K562 (cell line): ENCODE data around the gene PSMB4. TPM values are rescaled to one million over a fixed set of nuclear protein-coding genes. Genes with fewer than 3 reads are reported as not detected.

Experiments
- ETV5 ChIP-seq: sonication (generic); formaldehyde crosslinking; IDR thresholded peaks from 2 replicates; pipeline ENCODE4 v1.4.0; 2020; ENCODE audit warnings: low read depth, mild to moderate bottlenecking, missing genetic modification reagents
- KLF16 ChIP-seq: IDR thresholded peaks from 2 replicates; pipeline ENCODE4 v1.6.1; 2016; ENCODE audit warnings: antibody characterized with exemption
- NCOA4 ChIP-seq: fragments of 450-650 bp; IDR thresholded peaks from 2 replicates; pipeline ENCODE4 v1.6.1; 2018; ENCODE audit warnings: mild to moderate bottlenecking; ENCODE audit not compliant: partially characterized antibody
- PPARD ChIP-seq: fragments of 250-450 bp; sonication (Bioruptor Pico); IDR thresholded peaks from 2 replicates; pipeline ENCODE4 v1.8.0; 2022; ENCODE audit warnings: inconsistent platforms, mild to moderate bottlenecking, moderate library complexity
- SRSF1 ChIP-seq: fragments of 200-400 bp; formaldehyde crosslinking; IDR thresholded peaks from 2 replicates; pipeline ENCODE4 v1.6.1; 2017; ENCODE audit warnings: mild to moderate bottlenecking, low read depth, low read length, moderate library complexity
- TEAD4 ChIP-seq, 2 experiments: sonication (generic) in 1 of 2; formaldehyde crosslinking in 1 of 2; IDR thresholded peaks; 2 replicates each; pipeline versions ENCODE4 v1.6.1 to v1.8.0; 2012 to 2022; ENCODE audit warnings: borderline replicate concordance in 1 of 2, inconsistent platforms in 1 of 2, low read length in 1 of 2, mild to moderate bottlenecking in 1 of 2, missing genetic modification reagents in 1 of 2
- ZBED1 ChIP-seq: IDR thresholded peaks from 2 replicates; pipeline ENCODE4 v1.6.1; 2014
- ZNF146 ChIP-seq: IDR thresholded peaks from one replicate; pipeline ENCODE4 v1.6.1; 2018; ENCODE audit warnings: missing compliant biosample characterization; ENCODE audit not compliant: unreplicated experiment
- ZNF239 ChIP-seq: fragments of 250-450 bp; sonication (Bioruptor Pico); IDR thresholded peaks from 2 replicates; pipeline ENCODE4 v1.4.0; 2020; ENCODE audit warnings: mild to moderate bottlenecking
- ZNF695 ChIP-seq: fragments of 450-650 bp; formaldehyde crosslinking; IDR thresholded peaks from 2 replicates; pipeline ENCODE4 v1.4.0; 2020; ENCODE audit warnings: mild to moderate bottlenecking, moderate library complexity
- polyA plus RNA-seq, 8 experiments: library from polyadenylated mRNA; depleted of rRNA in 4 of 8; stranded (reverse) in 5 of 8; unstranded in 3 of 8; fragments of >200 nt; fragmentation: Nextera tagmentation in 2 of 8; fragmentation: Illumina TruSeq in 1 of 8; extraction: Ambion mirVana in 2 of 8; extraction: Trizol in 1 of 8; gene quantifications; 2 replicates each; pipeline versions ENCODE4 v1.2.1 to v1.2.3, GENCODE V29; 2011 to 2014; ENCODE audit warnings: inconsistent platforms in 1 of 8, missing spikeins in 1 of 8
- total RNA-seq, 7 experiments: library from RNA; depleted of rRNA in 6 of 7; stranded (reverse); fragments of >200 nt in 6 of 7; fragmentation: Illumina TruSeq in 2 of 7; extraction: Trizol in 2 of 7; gene quantifications; 2 replicates each; pipeline versions ENCODE4 v1.2.1 to v1.2.3, GENCODE V29; 2011 to 2021; ENCODE audit warnings: low replicate concordance in 1 of 7
- TF ChIP-seq, protein P1 (sequence below): fragments of 450-650 bp; IDR thresholded peaks from one replicate; pipeline ENCODE4 v1.6.1; 2018; ENCODE audit warnings: mild to moderate bottlenecking, moderate library complexity; ENCODE audit not compliant: partially characterized antibody
- TF ChIP-seq, protein P2 (sequence below), 2 experiments: fragments of 450-650 bp; formaldehyde crosslinking in 1 of 2; IDR thresholded peaks; 2 replicates each; pipeline versions ENCODE4 v1.4.0 to v1.6.1; 2014 to 2020; ENCODE audit warnings: mild to moderate bottlenecking in 2 of 2, borderline replicate concordance in 1 of 2, low read depth in 1 of 2
- TF ChIP-seq, protein P3 (sequence below): fragments of 450-650 bp; IDR thresholded peaks from 2 replicates; pipeline ENCODE4 v1.6.1; 2017; ENCODE audit warnings: mild to moderate bottlenecking, moderate library complexity
- TF ChIP-seq, protein P4 (sequence below): fragments of 250-450 bp; sonication (Bioruptor Pico); IDR thresholded peaks from 2 replicates; pipeline ENCODE4 v1.8.0; 2021; ENCODE audit warnings: moderate library complexity, mild to moderate bottlenecking, inconsistent platforms

The PSMB4 gene
- total and polyA plus RNA-seq, 9 of the 15 experiments (the other 6 are each of a cell fraction or from before 2014, with no cell fraction given) = 397 to 674 (median 475) TPM

DNA sequence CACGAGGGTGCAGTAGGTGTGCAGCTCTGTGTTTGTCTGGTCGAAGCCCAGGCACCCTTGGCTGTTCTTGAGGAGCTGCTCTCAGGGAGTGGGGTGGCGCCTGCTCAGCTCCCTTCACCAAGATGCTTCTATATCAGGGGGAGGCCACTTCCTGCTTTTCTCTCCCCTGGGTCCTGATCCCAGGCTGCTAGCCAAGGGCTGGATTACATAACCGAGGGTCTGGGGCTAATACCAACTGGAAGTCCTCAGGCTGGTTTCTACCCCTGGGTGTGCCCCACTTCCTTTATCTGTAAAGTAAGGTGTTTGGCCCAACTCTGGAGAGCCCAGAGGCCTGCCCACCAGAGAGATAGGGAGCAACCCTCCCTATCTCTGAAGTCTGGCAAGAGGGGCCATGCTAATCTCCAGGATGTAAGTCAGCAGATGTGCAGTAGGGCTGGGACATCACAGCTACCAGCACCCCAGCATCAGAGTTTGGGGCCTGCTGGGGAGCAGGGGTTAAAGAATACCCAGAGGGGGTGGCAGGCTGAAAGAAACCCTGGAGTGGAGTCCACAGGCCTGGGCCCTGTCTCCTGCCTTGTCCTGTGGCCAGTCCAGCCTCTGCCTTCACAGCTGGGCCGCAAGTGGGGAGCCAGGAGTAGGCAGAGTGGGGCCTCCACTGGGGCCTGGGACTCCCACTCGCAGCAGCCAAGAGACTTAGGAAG is 29.0 kb upstream of the PSMB4 start (continued):
- TF ChIP-seq, protein P1, sequence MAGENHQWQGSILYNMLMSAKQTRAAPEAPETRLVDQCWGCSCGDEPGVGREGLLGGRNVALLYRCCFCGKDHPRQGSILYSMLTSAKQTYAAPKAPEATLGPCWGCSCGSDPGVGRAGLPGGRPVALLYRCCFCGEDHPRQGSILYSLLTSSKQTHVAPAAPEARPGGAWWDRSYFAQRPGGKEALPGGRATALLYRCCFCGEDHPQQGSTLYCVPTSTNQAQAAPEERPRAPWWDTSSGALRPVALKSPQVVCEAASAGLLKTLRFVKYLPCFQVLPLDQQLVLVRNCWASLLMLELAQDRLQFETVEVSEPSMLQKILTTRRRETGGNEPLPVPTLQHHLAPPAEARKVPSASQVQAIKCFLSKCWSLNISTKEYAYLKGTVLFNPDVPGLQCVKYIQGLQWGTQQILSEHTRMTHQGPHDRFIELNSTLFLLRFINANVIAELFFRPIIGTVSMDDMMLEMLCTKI = no peak
- TF ChIP-seq ZBED1 (no peak), PPARD (CRISPR knock-in tag) (no peak), ZNF695 (CRISPR knock-in tag) (no peak), SRSF1 (no peak), NCOA4 (no peak), TEAD4 (IDR thresholded peaks at IDR 0.05; ENCODE audit: low read length) (peak; percentile 23; the same call in 1 of the 2 replicates), TEAD4 (CRISPR knock-in tag; IDR thresholded peaks at IDR 0.05; ENCODE audit: borderline replicate concordance) (no peak), ZNF239 (CRISPR knock-in tag) (no peak), ETV5 (0 out of 2 replicates have a peak, but pooled peaks have one; percentile 56), ZNF146 (CRISPR knock-in tag) (no peak), KLF16 (0 out of 2 replicates have a peak, but pooled peaks have one; percentile 19)
- TF ChIP-seq, protein P2, sequence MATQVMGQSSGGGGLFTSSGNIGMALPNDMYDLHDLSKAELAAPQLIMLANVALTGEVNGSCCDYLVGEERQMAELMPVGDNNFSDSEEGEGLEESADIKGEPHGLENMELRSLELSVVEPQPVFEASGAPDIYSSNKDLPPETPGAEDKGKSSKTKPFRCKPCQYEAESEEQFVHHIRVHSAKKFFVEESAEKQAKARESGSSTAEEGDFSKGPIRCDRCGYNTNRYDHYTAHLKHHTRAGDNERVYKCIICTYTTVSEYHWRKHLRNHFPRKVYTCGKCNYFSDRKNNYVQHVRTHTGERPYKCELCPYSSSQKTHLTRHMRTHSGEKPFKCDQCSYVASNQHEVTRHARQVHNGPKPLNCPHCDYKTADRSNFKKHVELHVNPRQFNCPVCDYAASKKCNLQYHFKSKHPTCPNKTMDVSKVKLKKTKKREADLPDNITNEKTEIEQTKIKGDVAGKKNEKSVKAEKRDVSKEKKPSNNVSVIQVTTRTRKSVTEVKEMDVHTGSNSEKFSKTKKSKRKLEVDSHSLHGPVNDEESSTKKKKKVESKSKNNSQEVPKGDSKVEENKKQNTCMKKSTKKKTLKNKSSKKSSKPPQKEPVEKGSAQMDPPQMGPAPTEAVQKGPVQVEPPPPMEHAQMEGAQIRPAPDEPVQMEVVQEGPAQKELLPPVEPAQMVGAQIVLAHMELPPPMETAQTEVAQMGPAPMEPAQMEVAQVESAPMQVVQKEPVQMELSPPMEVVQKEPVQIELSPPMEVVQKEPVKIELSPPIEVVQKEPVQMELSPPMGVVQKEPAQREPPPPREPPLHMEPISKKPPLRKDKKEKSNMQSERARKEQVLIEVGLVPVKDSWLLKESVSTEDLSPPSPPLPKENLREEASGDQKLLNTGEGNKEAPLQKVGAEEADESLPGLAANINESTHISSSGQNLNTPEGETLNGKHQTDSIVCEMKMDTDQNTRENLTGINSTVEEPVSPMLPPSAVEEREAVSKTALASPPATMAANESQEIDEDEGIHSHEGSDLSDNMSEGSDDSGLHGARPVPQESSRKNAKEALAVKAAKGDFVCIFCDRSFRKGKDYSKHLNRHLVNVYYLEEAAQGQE (IDR thresholded peaks at IDR 0.05; ENCODE audit: borderline replicate concordance) = 0 out of 2 replicates have a peak, but pooled peaks have one; percentile 11
- TF ChIP-seq, protein P2 (CRISPR knock-in tag; IDR thresholded peaks at IDR 0.05; ENCODE audit: low read depth) = no peak
- TF ChIP-seq, protein P3, sequence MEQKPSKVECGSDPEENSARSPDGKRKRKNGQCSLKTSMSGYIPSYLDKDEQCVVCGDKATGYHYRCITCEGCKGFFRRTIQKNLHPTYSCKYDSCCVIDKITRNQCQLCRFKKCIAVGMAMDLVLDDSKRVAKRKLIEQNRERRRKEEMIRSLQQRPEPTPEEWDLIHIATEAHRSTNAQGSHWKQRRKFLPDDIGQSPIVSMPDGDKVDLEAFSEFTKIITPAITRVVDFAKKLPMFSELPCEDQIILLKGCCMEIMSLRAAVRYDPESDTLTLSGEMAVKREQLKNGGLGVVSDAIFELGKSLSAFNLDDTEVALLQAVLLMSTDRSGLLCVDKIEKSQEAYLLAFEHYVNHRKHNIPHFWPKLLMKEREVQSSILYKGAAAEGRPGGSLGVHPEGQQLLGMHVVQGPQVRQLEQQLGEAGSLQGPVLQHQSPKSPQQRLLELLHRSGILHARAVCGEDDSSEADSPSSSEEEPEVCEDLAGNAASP = no peak
- TF ChIP-seq, protein P4, sequence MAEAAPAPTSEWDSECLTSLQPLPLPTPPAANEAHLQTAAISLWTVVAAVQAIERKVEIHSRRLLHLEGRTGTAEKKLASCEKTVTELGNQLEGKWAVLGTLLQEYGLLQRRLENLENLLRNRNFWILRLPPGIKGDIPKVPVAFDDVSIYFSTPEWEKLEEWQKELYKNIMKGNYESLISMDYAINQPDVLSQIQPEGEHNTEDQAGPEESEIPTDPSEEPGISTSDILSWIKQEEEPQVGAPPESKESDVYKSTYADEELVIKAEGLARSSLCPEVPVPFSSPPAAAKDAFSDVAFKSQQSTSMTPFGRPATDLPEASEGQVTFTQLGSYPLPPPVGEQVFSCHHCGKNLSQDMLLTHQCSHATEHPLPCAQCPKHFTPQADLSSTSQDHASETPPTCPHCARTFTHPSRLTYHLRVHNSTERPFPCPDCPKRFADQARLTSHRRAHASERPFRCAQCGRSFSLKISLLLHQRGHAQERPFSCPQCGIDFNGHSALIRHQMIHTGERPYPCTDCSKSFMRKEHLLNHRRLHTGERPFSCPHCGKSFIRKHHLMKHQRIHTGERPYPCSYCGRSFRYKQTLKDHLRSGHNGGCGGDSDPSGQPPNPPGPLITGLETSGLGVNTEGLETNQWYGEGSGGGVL = no peak
